Panc1 (cell line): ENCODE results near the gene ATXN1. TPM values are rescaled to one million over a fixed set of nuclear protein-coding genes. Genes with fewer than 3 reads are reported as not detected.

ENCODE experiments used
- ATAC-seq: fragments of 200-7000 bp; cut with Tn5 transposase; 2 replicates; pipeline ENCODE4 v1.9.1; 2020; ENCODE audit warnings: mild to moderate bottlenecking, moderate library complexity
- BruUV-seq: library from RNA; stranded (reverse); fragments of 400-500 nt; replicated peaks from 2 replicates; lab custom pipeline; 2021; lab: Mats Ljungman, UMichigan
- CTCF ChIA-PET: fragments of 300-600 bp; sonication (Branson Sonifier 250); formaldehyde crosslinking; loops from one replicate; lab custom pipeline; 2022; ENCODE audit warnings: antibody characterized with exemption; lab: Charles Lee
- POLR2A ChIA-PET: fragments of 300-600 bp; sonication (Branson Sonifier 250); formaldehyde crosslinking; loops from one replicate; lab custom pipeline; 2022; ENCODE audit warnings: antibody characterized with exemption; lab: Charles Lee
- DNase-seq: peaks from one replicate; pipeline ENCODE4 v3.0.0-alpha.2; 2010; ENCODE audit warnings: low read depth, low spot score
- H3K27ac ChIP-seq: 2 replicates; pipeline ENCODE4 v1.5.1; 2011; ENCODE audit warnings: mild to moderate bottlenecking, low read length, inconsistent platforms
- H3K27me3 ChIP-seq: fragments of 200-500 bp; sonication (Bioruptor generic); 2 replicates; pipeline ENCODE4 v1.6.0; 2014; ENCODE audit warnings: low read length, inconsistent platforms; ENCODE audit not compliant: control insufficient read depth, insufficient read depth
- H3K36me3 ChIP-seq: fragments of 200-500 bp; sonication (Bioruptor generic); 2 replicates; pipeline ENCODE4 v1.5.1; 2014; ENCODE audit warnings: inconsistent platforms, mild to moderate bottlenecking, low read length, moderate library complexity; ENCODE audit not compliant: control insufficient read depth, insufficient read depth
- H3K4me1 ChIP-seq: 2 replicates; pipeline ENCODE4 v1.5.1; 2011; ENCODE audit warnings: inconsistent platforms, mild to moderate bottlenecking, low read length, moderate library complexity; ENCODE audit not compliant: control insufficient read depth, insufficient read depth
- H3K4me3 ChIP-seq, 2 experiments: 2 replicates each; pipeline ENCODE4 v1.5.1; 2011 to 2012; ENCODE audit warnings: low read depth in 2 of 2, low read length in 2 of 2, mild to moderate bottlenecking in 2 of 2, inconsistent platforms in 1 of 2, moderate library complexity in 1 of 2
- H3K9me3 ChIP-seq: fragments of 200-500 bp; sonication (Bioruptor generic); 2 replicates; pipeline ENCODE4 v1.5.1; 2014; ENCODE audit warnings: low read depth, mild to moderate bottlenecking, inconsistent platforms, low read length, moderate library complexity; ENCODE audit not compliant: control insufficient read depth, insufficient read depth
- POLR2AphosphoS5 ChIP-seq: IDR thresholded peaks from 2 replicates; pipeline ENCODE4 v1.6.1; 2012; ENCODE audit warnings: mild to moderate bottlenecking, low read depth, low read length, moderate library complexity
- REST ChIP-seq, 2 experiments: IDR thresholded peaks; 2 replicates each; pipeline ENCODE4 v1.6.1; 2011 to 2012; ENCODE audit warnings: low read depth in 2 of 2, control low read depth in 1 of 2, low read length in 1 of 2, mild to moderate bottlenecking in 1 of 2, moderate library complexity in 1 of 2; ENCODE audit not compliant: insufficient read depth in 1 of 2
- SIN3A ChIP-seq: IDR thresholded peaks from 2 replicates; pipeline ENCODE4 v1.6.1; 2012; ENCODE audit warnings: low read depth, mild to moderate bottlenecking, low read length, moderate library complexity, borderline replicate concordance; ENCODE audit not compliant: insufficient read depth
- TCF7L2 ChIP-seq: IDR thresholded peaks from 2 replicates; pipeline ENCODE4 v1.6.1; 2011; ENCODE audit warnings: mild to moderate bottlenecking, low read depth, low read length, inconsistent platforms
- in situ Hi-C: cut with HindIII; loops from 2 replicates; pipeline ENCODE4 v1.10.0; 2016; ENCODE audit warnings: low sequenced_read_pairs, low pct_unique_long_range_greater_than_20kb
- intact Hi-C: fragments of 100-400 bp; cut with micrococcal nuclease; formaldehyde crosslinking; loops from one replicate; pipeline ENCODE4 v1.10.0; 2022; ENCODE audit not compliant: unreplicated experiment
- total RNA-seq: library from RNA; stranded (reverse); gene quantifications from one replicate; pipeline ENCODE4 v1.2.1, GENCODE V29; 2021; ENCODE audit not compliant: unreplicated experiment
- TF ChIP-seq, protein P1 (sequence below): fragments of 450-650 bp; IDR thresholded peaks from 2 replicates; pipeline ENCODE4 v1.5.1; 2017; ENCODE audit warnings: mild to moderate bottlenecking

Gene ATXN1
- total RNA-seq, 1 experiment from 2014 or later = 67.1 TPM

- in situ Hi-C loops = no loop called here
- H3K4me3 ChIP-seq = no peak overlapping the region
- no peak overlapping the region for H3K27ac ChIP-seq
- no peaks in the 10 kb centered on the region for H3K9me3 ChIP-seq
- no TSS peak for BruUV-seq
- no peak for TF ChIP-seq REST (IDR thresholded peaks at IDR 0.05; ENCODE audit: insufficient read depth in 1 of 2, low read depth in 2 of 2, low read length in 1 of 2)
- TF ChIP-seq, protein P1, sequence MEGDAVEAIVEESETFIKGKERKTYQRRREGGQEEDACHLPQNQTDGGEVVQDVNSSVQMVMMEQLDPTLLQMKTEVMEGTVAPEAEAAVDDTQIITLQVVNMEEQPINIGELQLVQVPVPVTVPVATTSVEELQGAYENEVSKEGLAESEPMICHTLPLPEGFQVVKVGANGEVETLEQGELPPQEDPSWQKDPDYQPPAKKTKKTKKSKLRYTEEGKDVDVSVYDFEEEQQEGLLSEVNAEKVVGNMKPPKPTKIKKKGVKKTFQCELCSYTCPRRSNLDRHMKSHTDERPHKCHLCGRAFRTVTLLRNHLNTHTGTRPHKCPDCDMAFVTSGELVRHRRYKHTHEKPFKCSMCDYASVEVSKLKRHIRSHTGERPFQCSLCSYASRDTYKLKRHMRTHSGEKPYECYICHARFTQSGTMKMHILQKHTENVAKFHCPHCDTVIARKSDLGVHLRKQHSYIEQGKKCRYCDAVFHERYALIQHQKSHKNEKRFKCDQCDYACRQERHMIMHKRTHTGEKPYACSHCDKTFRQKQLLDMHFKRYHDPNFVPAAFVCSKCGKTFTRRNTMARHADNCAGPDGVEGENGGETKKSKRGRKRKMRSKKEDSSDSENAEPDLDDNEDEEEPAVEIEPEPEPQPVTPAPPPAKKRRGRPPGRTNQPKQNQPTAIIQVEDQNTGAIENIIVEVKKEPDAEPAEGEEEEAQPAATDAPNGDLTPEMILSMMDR = no peak
- no peak for TF ChIP-seq SIN3A
- no peak for TF ChIP-seq TCF7L2
- no peak for TF ChIP-seq POLR2AphosphoS5
- H3K27me3 ChIP-seq = no peaks in the 10 kb centered on the region
- DNase-seq (no peak), ATAC-seq (no peak)
- ChIA-PET CTCF (no interaction called here), POLR2A (no interaction called here)
- intact Hi-C loops = no loop called here
- H3K36me3 ChIP-seq = no peaks in the 10 kb centered on the region
- no peaks in the 10 kb centered on the region for H3K4me1 ChIP-seq
Measured at GRCh38 chr6:16783952-16784565, 22.8 kb upstream of the ATXN1 start.

GRCh38 chr6:16783509-16783908 lies 22.2 kb upstream of the ATXN1 start:
- TF ChIP-seq REST (IDR thresholded peaks at IDR 0.05; ENCODE audit: insufficient read depth in 1 of 2, low read depth in 2 of 2, low read length in 1 of 2) (no peak), TCF7L2 (no peak), SIN3A (no peak), POLR2AphosphoS5 (no peak)
- TF ChIP-seq, protein P1 = no peak
- no peak overlapping the region for H3K27ac ChIP-seq
- CTCF ChIA-PET = no interaction called here
- ATAC-seq (no peak), DNase-seq (no peak)
- POLR2A ChIA-PET = no interaction called here
- H3K27me3 ChIP-seq = no peaks in the 10 kb centered on the region
- H3K36me3 ChIP-seq = no peaks in the 10 kb centered on the region
- no peak overlapping the region for H3K4me3 ChIP-seq
- no TSS peak for BruUV-seq
- in situ Hi-C loops (no loop called here), intact Hi-C loops (no loop called here)
- H3K4me1 ChIP-seq = no peaks in the 10 kb centered on the region
- no peaks in the 10 kb centered on the region for H3K9me3 ChIP-seq
